Breast epithelium (tissue), 4 donors: ENCODE data around the gene POFUT2. TPM values are rescaled to one million over a fixed set of nuclear protein-coding genes. Genes with fewer than 3 reads are reported as not detected.
A peak's percentile ranks its signal among the peaks of the same experiment; 100 is the strongest.

ENCODE experiments used
- DNase-seq, 2 donors: peaks; one replicate each; pipeline ENCODE4 v3.0.0-alpha.2; 2019; ENCODE audit warnings: low spot score in 2 of 2
- H3K27ac ChIP-seq, 2 donors: fragments of 200-600 bp; sonication (generic) in 1 of 2; one replicate each; pipeline ENCODE4 v1.5.1; 2016 to 2019; ENCODE audit warnings: mild to moderate bottlenecking in 1 of 2
- H3K27me3 ChIP-seq, 2 donors: fragments of 200-600 bp; sonication (generic) in 1 of 2; one replicate each; pipeline versions ENCODE4 v1.5.1 to v1.6.0; 2017 to 2019; ENCODE audit warnings: control low read depth in 1 of 2, mild to moderate bottlenecking in 1 of 2
- H3K36me3 ChIP-seq: fragments of 200-600 bp; one replicate; pipeline ENCODE4 v1.5.1; 2019
- H3K4me1 ChIP-seq, 2 donors: fragments of 200-600 bp; sonication (generic); one replicate each; pipeline ENCODE4 v1.5.1; 2016 to 2019; ENCODE audit warnings: control low read depth in 1 of 2
- H3K4me3 ChIP-seq, 3 donors: fragments of 200-600 bp; sonication (generic); 1 replicate in 2 of 3; 2 replicates in 1 of 3; pipeline ENCODE4 v1.5.1; 2016 to 2019; ENCODE audit warnings: mild to moderate bottlenecking in 3 of 3, moderate library complexity in 2 of 3
- H3K9me3 ChIP-seq, 2 donors: fragments of 200-600 bp; sonication (generic) in 1 of 2; one replicate each; pipeline ENCODE4 v1.5.1; 2016 to 2019; ENCODE audit warnings: control low read depth in 1 of 2
- CTCF ChIP-seq, 3 donors: fragments of 450-650 bp; IDR thresholded peaks; one replicate each; pipeline ENCODE4 v1.5.1; 2016 to 2017; ENCODE audit warnings: antibody characterized with exemption in 3 of 3, mild to moderate bottlenecking in 3 of 3, moderate library complexity in 3 of 3
- POLR2A ChIP-seq: fragments of 450-650 bp; IDR thresholded peaks from one replicate; pipeline ENCODE4 v1.6.1; 2016; ENCODE audit warnings: antibody characterized with exemption, mild to moderate bottlenecking, moderate library complexity
- POLR2AphosphoS5 ChIP-seq, 3 donors: sonication (generic); formaldehyde crosslinking; IDR thresholded peaks; one replicate each; pipeline ENCODE4 v1.6.1; 2017; ENCODE audit warnings: antibody characterized with exemption in 3 of 3
- intact Hi-C: fragments of 100-400 bp; cut with DNase I; formaldehyde crosslinking; loops from one replicate; pipeline ENCODE4 v1.15.1; 2023; ENCODE audit warnings: low total_unique reads
- total RNA-seq, 3 donors: library from RNA; depleted of rRNA; stranded (reverse); fragments of >200 nt; gene quantifications; one replicate each; pipeline ENCODE4 v1.1.0, GENCODE V29; 2016

POFUT2 gene
- total RNA-seq, 3 donors from 2014 or later = 20.0 to 22.9 (median 22.1) TPM

- peaks cover 4 to 10% of the 10 kb centered on the region in 2 donors for H3K9me3 ChIP-seq
- TF ChIP-seq POLR2A (no peak), CTCF (IDR thresholded peaks at IDR 0.05) (no peak), POLR2AphosphoS5 (IDR thresholded peaks at IDR 0.05) (no peak)
- no peaks in the 10 kb centered on the region for H3K36me3 ChIP-seq
- DNase-seq = no peak
- H3K27ac ChIP-seq = no peak overlapping the region
- intact Hi-C loops = no loop called here
- no peak overlapping the region for H3K4me3 ChIP-seq
- H3K27me3 ChIP-seq = peaks cover 0 to 6% of the 10 kb centered on the region in 2 donors
- H3K4me1 ChIP-seq = no peaks in the 10 kb centered on the region
Measured at GRCh38 chr21:45236481-45236880, 51.2 kb downstream of the POFUT2 start.

GRCh38 chr21:45235488-45235887 lies 52.2 kb downstream of the POFUT2 start:
- no peak overlapping the region for H3K4me3 ChIP-seq
- H3K4me1 ChIP-seq = no peaks in the 10 kb centered on the region
- H3K9me3 ChIP-seq = peaks cover 0 to under 1% of the 10 kb centered on the region in 2 donors
- H3K27me3 ChIP-seq = peaks cover 0 to 6% of the 10 kb centered on the region in 2 donors
- DNase-seq = no peak
- TF ChIP-seq POLR2AphosphoS5 (IDR thresholded peaks at IDR 0.05) (no peak), CTCF (IDR thresholded peaks at IDR 0.05) (no peak)
- intact Hi-C loops = no loop called here
- H3K36me3 ChIP-seq = no peaks in the 10 kb centered on the region
- no peak overlapping the region for H3K27ac ChIP-seq

GRCh38 chr21:45234965-45235364 lies 52.7 kb downstream of the POFUT2 start:
- H3K27me3 ChIP-seq = peaks cover 0 to 6% of the 10 kb centered on the region in 2 donors
- intact Hi-C loops = no loop called here
- H3K36me3 ChIP-seq = no peaks in the 10 kb centered on the region
- H3K27ac ChIP-seq = no peak overlapping the region
- no peaks in the 10 kb centered on the region for H3K4me1 ChIP-seq
- H3K9me3 ChIP-seq = no peaks in the 10 kb centered on the region
- no peak overlapping the region for H3K4me3 ChIP-seq
- DNase-seq = peak in 1 of 2 donors; percentile 12
- TF ChIP-seq CTCF (IDR thresholded peaks at IDR 0.05) (no peak), POLR2AphosphoS5 (IDR thresholded peaks at IDR 0.05) (no peak), POLR2A (no peak)

GRCh38 chr21:45234127-45234526 lies 53.6 kb downstream of the POFUT2 start:
- no peak for TF ChIP-seq POLR2A
- TF ChIP-seq CTCF (IDR thresholded peaks at IDR 0.05) = no peak
- no peak for TF ChIP-seq POLR2AphosphoS5 (IDR thresholded peaks at IDR 0.05)
- Histone ChIP-seq H3K27ac (no peak overlapping the region), H3K4me1 (no peaks in the 10 kb centered on the region), H3K4me3 (peak overlapping the region in 1 of 3 donors; percentile 43), H3K36me3 (no peaks in the 10 kb centered on the region), H3K9me3 (no peaks in the 10 kb centered on the region), H3K27me3 (peaks cover 0 to 6% of the 10 kb centered on the region in 2 donors)
- intact Hi-C loops = no loop called here
- DNase-seq = no peak

- Histone ChIP-seq H3K4me1 (no peaks in the 10 kb centered on the region), H3K27me3 (peaks cover 0 to 6% of the 10 kb centered on the region in 2 donors), H3K9me3 (no peaks in the 10 kb centered on the region), H3K36me3 (no peaks in the 10 kb centered on the region), H3K27ac (no peak overlapping the region), H3K4me3 (no peak overlapping the region)
- intact Hi-C loops = no loop called here
- TF ChIP-seq POLR2A (no peak), CTCF (IDR thresholded peaks at IDR 0.05) (no peak), POLR2AphosphoS5 (IDR thresholded peaks at IDR 0.05) (no peak)
- DNase-seq = no peak
Measured at GRCh38 chr21:45231705-45232104, 56.0 kb downstream of the POFUT2 start.
